ENCODE data around the gene VMP1. TPM values are rescaled to one million over a fixed set of nuclear protein-coding genes. Genes with fewer than 3 reads are reported as not detected.

Gene VMP1
- total and polyA plus RNA-seq, 4 donors: 46.4 to 118 (median 71.6) TPM

- Histone ChIP-seq H3K27me3 (ENCODE audit: control insufficient read depth in 4 of 4, insufficient read depth in 4 of 4, low read length in 3 of 4) (no peaks in the 10 kb centered on the region), H3K4me1 (ENCODE audit: control insufficient read depth in 4 of 4, insufficient read depth in 4 of 4, low read length in 3 of 4) (peaks cover 0 to 4% (median 0%) of the 10 kb centered on the region in 4 donors), H3K36me3 (ENCODE audit: control insufficient read depth in 4 of 4, insufficient read depth in 3 of 4, low read depth in 1 of 4, low read length in 3 of 4) (peaks cover 0 to 10% (median 3%) of the 10 kb centered on the region in 4 donors), H3K9ac (ENCODE audit: low read depth in 1 of 2, low read length in 2 of 2) (no peak overlapping the region), H3K9me3 (ENCODE audit: control insufficient read depth in 4 of 4, low read length in 3 of 4) (no peaks in the 10 kb centered on the region), H3K27ac (ENCODE audit: low read depth in 1 of 2, low read length in 2 of 2) (no peak overlapping the region), H3K4me3 (ENCODE audit: low read depth in 1 of 3, low read length in 3 of 3) (no peak overlapping the region)
- TF ChIP-seq RAD21 (IDR thresholded peaks at IDR 0.05) (no peak), ATF3 (IDR thresholded peaks at IDR 0.05) (no peak), YY1 (IDR thresholded peaks at IDR 0.05) (no peak), FOXA1 (IDR thresholded peaks at IDR 0.05) (no peak), SP1 (IDR thresholded peaks at IDR 0.05) (no peak), NR2F2 (IDR thresholded peaks at IDR 0.05) (no peak), TAF1 (conservative IDR thresholded peaks at IDR 0.05) (no peak), FOXA2 (IDR thresholded peaks at IDR 0.05) (no peak), GABPA (IDR thresholded peaks at IDR 0.05 in 1 of 2, conservative IDR thresholded peaks at IDR 0.05 in 1 of 2) (no peak), MAX (IDR thresholded peaks at IDR 0.05) (no peak), CTCF (IDR thresholded peaks at IDR 0.05; ENCODE audit: low read depth, low read length, missing input control) (no peak), REST (IDR thresholded peaks at IDR 0.05) (no peak), RXRA (IDR thresholded peaks at IDR 0.05) (no peak), HNF4G (IDR thresholded peaks at IDR 0.05) (no peak), ZBTB33 (IDR thresholded peaks at IDR 0.05) (no peak), JUND (IDR thresholded peaks at IDR 0.05) (no peak), EGR1 (IDR thresholded peaks at IDR 0.05; ENCODE audit: low read depth in 2 of 2) (no peak)
- WGBS: 90% methylated on average over 1 of the region's 1 CpG
- DNase-seq (ENCODE audit: low spot score): no peak
Observed at GRCh38 chr17:59760160-59760559, 52.7 kb downstream of the VMP1 start.

All from liver (tissue), 9 donors.